ENCODE results near the gene ZNF488.

Gene ZNF488

GRCh38 chr10:47348661-47349470 lies 35.2 kb downstream of the ZNF488 start:
- no peak for DNase-seq (ENCODE audit: low read depth)

DNA sequence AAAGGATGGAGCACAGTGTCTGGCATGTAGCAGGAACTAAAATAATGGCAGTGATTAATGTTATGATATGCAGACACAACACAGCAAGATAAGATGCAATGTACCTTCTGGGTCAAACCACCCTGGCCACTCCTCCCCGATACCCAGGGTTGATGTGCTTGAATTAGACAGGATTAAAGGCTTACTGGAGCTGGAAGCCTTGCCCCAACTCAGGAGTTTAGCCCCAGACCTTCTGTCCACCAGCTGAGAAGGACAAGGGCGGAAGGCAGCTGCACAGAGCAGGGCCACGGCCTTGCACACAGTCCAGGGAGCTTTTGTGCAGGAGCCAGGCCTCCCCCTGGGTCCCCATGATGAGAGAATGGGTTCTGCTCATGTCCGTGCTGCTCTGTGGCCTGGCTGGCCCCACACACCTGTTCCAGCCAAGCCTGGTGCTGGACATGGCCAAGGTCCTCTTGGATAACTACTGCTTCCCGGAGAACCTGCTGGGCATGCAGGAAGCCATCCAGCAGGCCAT lies 35.9 kb downstream of the ZNF488 start, which contains the start of gene RBP3:
Gene RBP3 (plus strand): TSS at position 226 of the 514 bp plus-strand sequence. CDS start 122 bp downstream, at position 348.
- DNase-seq (ENCODE audit: low read depth) = no peak

DNA sequence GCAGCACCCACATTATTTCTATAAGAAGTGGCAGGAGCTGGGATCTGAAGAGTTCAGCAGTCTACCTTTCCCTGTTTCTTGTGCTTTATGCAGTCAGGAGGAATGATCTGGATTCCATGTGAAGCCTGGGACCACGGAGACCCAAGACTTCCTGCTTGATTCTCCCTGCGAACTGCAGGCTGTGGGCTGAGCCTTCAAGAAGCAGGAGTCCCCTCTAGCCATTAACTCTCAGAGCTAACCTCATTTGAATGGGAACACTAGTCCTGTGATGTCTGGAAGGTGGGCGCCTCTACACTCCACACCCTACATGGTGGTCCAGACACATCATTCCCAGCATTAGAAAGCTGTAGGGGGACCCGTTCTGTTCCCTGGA lies 36.8 kb downstream of the ZNF488 start:
- no peak for DNase-seq (ENCODE audit: low read depth)

DNA sequence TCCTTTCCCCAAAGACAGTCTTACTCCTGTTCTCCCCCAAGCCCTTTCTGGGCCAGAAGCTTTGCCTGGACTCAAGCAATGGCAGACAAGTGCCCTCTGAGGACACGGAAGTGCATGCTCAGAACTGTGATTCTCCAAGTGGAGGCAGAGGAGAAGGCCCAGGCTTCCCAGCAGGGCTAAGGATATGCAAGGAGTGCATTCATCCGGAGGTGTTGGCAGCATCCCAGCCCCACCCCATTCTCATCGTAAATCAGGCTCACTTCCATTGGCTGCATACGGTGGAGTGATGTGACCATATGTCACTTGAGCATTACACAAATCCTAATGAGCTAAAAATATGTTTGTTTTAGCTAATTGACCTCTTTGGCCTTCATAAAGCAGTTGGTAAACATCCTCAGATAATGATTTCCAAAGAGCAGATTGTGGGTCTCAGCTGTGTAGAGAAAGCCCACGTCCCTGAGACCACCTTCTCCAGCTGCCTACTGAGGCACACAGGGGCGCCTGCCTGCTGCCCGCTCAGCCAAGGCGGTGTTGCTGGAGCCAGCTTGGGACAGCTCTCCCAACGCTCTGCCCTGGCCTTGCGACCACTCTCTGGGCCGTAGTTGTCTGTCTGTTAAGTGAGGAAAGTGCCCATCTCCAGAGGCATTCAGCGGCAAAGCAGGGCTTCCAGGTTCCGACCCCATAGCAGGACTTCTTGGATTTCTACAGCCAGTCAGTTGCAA lies 37.4 kb downstream of the ZNF488 start:
- no peak for DNase-seq (ENCODE audit: low read depth)

- DNase-seq (ENCODE audit: low read depth) = no peak
Measured at GRCh38 chr10:47344996-47345870, 38.9 kb downstream of the ZNF488 start.

DNA sequence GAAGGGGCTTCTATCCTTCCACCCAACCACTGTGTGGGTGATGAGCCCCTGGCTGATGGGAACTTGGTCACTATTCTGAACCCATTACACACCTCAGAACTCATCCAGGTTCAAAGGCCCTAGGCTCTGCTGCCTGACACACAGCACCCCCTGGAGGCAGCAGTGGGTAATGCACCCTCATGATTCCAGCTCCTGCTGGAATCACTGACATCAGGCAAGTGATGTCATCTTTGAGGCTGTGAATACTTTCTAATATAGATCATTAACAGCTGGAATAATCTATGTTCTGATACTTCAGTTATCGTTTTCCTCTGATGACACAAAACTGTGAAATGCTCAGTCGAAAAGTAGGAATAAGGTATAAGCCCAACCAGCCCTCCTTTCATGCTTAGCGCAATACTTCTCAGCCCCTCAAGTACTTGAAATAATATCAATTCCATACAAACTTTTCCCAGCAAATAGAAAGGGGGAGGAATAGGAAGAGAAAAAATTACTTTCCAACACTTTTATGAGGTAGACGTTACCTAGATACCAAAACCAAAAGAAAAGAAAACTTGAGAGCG lies 43.4 kb downstream of the ZNF488 start:
- DNase-seq (ENCODE audit: low read depth) = peak; percentile 47

DNA sequence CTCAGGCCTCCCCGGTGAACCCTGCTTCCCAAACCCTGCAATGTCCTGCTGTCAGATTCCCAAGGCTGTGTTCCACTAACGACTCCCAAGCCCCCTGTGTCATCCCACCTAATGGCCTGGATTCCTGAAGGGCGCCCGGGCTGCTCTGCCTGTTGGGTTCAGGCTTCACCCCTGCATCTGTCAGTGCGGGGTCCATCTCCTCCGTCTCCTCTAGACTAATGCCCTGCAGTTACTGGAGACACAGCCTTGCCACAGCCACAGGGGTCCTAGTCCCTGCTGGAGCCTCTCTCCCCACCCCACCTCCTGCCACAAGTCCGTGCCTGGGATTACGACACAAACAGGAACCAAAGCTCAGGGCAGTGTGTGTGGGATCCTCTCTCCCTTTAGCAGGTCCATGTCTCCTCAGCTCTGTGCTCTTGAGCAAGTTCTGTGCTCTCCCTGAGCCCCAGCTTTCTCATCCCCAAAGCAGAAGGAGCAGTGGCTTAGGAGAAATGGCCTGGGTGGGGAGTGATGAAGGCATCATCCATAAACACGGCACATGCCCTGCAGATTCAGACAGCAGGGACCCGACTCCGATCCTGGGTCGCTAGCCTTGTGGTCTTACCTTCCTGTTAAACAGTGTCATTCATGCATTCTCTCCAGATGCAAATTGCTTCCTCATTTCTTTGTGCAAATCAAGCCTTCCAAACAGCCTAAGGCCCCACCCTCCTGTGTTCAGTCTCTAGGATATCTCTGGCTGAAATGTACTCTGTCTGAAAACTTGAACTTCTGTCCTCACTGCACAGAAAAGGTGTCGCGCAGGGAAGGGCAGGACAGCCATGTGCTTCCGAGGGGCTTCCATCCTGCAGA lies 44.1 kb downstream of the ZNF488 start:
- DNase-seq (ENCODE audit: low read depth) = no peak

GRCh38 chr10:47339186-47339735 lies 44.8 kb downstream of the ZNF488 start:
- no peak for DNase-seq (ENCODE audit: low read depth)

DNA sequence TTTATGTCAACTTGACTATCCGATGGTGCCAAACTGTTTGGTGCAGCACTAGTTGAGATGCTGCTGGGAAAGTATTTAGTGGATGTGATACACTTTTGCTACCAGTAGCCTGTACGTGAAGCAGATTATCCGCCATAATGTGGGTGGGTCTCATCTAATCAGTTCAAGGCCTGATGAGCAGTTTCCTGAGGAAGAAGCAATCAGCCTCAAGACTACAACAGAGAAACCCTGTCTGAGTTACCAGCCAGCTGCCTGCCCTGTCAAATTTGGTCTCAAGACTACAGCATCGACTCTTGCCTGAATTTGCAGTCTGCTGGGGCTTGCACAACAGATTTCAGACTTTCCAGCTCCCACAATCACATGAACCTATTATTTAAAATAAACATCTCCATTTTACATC lies 46.8 kb downstream of the ZNF488 start:
- no peak for DNase-seq (ENCODE audit: low read depth)

GRCh38 chr10:47336387-47337134 lies 47.5 kb downstream of the ZNF488 start:
- no peak for DNase-seq (ENCODE audit: low read depth)

DNA sequence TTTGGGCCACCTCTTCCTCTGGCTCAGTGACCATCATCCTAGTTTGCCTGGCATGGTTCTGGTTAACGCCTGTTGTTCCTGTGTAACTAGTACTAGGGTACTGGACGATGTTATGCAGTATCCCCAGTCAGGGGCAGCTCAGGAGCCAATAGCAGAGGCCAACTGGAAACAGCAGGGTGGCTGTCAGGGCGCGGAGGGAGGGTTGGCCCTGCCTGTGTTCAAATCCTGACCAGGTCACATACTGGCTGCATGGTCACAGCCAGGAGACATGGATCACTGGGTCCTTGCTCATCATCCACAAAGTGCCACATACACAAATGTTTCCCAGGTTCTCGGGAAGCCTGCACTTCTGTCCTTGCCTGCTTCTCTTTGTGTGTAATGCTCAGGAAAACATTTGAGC lies 48.2 kb downstream of the ZNF488 start:
- no peak for DNase-seq (ENCODE audit: low read depth)

DNA sequence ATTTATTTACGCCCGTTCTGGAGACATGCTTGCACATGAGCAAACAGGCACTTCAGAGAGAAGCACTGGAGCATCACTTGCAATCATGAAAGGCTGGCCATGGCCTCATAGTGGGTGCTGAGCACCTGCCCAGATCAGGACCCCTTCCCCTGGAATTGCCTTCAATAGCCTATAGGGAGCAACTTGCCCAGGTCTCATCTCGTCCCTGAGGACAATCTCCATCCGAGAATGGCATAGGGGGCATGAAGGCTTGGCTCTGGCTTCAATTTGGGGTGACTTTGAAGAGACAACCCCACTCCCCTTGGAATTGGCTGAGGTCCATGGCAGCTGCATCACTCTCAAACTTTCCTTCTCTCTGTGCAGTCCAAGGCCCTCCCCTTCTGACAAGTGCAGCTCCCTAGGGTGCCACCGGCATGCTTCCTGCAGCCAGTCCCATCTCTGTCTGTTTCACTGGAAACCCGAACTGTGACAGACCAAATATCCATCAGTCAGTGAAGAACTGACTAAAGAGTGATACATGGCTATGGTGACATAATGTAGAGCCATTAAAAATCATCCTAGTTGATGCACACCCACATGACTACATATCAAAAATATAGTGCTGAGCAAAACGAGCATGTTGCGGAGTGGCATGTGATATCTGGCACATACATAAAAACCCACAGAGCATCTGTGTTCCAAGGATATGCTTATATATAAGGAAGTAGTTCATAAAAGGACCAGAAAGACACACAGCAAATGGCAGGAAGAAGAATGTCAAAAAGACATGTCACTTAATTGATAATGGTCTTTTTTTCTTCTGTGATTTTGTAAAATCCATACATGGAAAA lies 49.4 kb downstream of the ZNF488 start:
- DNase-seq (ENCODE audit: low read depth) = no peak

DNA sequence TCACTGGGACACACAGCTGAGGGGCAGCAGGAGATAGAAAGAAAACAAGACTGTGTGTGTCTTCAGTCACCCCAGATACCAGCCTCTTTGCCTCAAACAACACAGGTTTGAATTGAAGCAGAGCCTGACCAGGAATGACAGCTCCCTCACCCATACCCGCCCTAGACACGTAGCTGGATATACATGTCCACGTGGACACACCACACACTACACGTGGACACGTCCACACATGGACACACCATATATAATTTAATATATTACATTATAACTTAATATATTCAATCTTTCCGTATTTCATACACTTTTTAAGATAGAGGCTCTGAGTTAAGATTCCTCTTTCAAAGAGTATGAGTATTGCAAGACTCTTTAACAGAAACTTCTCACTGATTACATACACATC lies 50.6 kb downstream of the ZNF488 start:
- DNase-seq (ENCODE audit: low read depth) = no peak

DNA sequence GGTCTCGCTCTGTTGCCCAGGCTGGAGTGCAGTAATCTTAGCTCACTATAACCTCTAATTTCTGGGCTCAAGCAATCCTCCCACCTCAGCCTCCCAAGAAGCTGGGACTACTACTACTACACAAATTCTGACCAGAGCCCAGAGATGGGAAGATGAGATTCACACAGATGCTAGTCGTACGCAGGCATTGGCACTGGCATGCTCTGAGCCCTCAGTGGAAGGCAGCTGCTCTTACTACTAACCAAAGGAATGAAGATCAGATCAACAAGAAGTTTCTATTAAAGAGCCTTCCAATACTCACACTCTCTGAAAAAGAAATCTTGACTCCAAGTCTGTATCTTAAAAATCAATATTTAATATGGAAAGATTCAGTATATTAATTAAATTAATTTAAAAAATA lies 51.1 kb downstream of the ZNF488 start:
- DNase-seq (ENCODE audit: low read depth) = no peak

GRCh38 chr10:47332371-47332770 lies 51.7 kb downstream of the ZNF488 start:
- no peak for DNase-seq (ENCODE audit: low read depth)

DNA sequence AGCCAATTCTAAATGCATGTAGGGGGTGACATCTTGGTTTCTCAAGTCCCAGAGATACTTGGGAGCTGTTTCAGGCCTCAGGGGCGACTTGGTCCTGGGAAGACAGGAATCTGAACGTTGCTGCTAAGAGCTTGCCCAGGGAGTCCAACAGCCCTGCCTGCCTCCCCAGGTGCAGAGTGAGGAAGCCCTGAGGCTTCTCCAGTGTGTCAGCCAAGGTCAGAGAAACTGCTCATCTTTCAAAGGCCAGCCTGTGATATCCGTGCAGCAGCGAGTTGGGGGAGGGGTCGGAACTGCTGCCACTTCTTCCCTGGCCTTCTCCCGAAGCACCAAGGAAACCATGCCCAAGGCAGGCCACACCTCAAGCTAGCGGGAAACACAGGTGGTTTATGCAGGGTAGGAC lies 52.1 kb downstream of the ZNF488 start:
- DNase-seq (ENCODE audit: low read depth) = no peak

DNA sequence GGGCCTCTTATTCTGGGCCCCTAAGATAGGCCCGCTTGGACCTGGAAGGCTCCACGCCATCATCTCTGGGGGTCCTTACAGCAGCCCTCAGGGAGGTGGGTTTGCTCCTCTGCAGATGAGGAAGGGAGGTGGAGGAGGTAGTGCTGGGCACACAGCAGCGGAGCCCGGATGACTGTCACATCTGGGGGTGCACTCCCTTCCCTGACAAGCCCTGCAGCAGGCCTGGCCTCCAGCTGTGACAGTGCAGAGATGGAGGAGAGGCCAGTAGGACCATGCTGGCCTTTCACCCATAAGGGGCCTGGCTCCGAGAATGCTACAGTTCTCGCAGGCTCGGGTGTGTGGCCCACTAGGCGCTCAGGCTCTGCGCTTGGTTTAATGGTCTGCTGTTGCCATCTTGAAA lies 52.6 kb downstream of the ZNF488 start:
- no peak for DNase-seq (ENCODE audit: low read depth)

GRCh38 chr10:47330804-47331203 lies 53.3 kb downstream of the ZNF488 start:
- DNase-seq (ENCODE audit: low read depth) = no peak

DNA sequence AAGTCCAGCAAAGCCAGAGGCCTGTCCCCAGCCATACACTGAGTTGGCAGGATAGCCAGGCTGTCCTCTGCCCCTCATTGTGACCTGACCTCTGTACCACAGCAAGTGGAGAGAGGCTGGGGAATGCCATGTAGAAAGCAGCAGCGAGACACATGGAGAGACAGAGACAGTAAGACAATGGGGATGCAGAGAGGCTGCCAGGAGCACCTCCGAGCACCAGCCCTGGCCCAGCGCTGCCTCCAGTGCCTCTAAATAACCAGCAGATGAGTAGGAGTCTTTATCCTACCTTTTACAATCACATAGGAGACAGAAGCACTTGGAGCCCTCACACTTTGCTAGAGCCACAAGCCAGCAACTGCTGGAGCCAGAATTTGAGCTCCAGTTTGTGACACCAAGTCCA lies 53.7 kb downstream of the ZNF488 start:
- no peak for DNase-seq (ENCODE audit: low read depth)

Measured in stimulated activated CD8-positive, alpha-beta memory T cell treated with anti-CD3 and anti-CD28 coated beads, Interleukin-15, amount 100 ng/mL, for 1 hour (primary cell).